Parathyroid adenoma (tissue), 2 donors: ENCODE results near the gene DDX54.

Experiments
- H2AFZ ChIP-seq: fragments of 300-600 bp; sonication (generic); one replicate; pipeline ENCODE4 v1.7.0; 2017; ENCODE audit warnings: antibody characterized with exemption, mild to moderate bottlenecking
- H3K27ac ChIP-seq: fragments of 300-600 bp; sonication (generic); one replicate; pipeline ENCODE4 v1.7.0; 2017
- H3K27me3 ChIP-seq: fragments of 300-600 bp; sonication (generic); one replicate; pipeline ENCODE4 v1.7.0; 2017; ENCODE audit warnings: low read length; ENCODE audit not compliant: control insufficient read depth, insufficient read depth
- H3K36me3 ChIP-seq: fragments of 300-600 bp; sonication (generic); one replicate; pipeline ENCODE4 v1.7.0; 2017; ENCODE audit warnings: low read length; ENCODE audit not compliant: control insufficient read depth, insufficient read depth
- H3K4me1 ChIP-seq: fragments of 300-600 bp; sonication (generic); one replicate; pipeline ENCODE4 v1.7.0; 2017; ENCODE audit warnings: control low read depth
- H3K4me2 ChIP-seq: fragments of 300-600 bp; sonication (generic); one replicate; pipeline ENCODE4 v1.7.0; 2017; ENCODE audit warnings: low read length
- H3K4me3 ChIP-seq: fragments of 300-600 bp; sonication (generic); one replicate; pipeline ENCODE4 v1.7.0; 2017; ENCODE audit warnings: low read depth, low read length
- H3K79me2 ChIP-seq: fragments of 300-600 bp; sonication (generic); one replicate; pipeline ENCODE4 v1.7.0; 2017; ENCODE audit warnings: control low read depth
- H3K9ac ChIP-seq: fragments of 300-600 bp; sonication (generic); one replicate; pipeline ENCODE4 v1.7.0; 2017; ENCODE audit warnings: mild to moderate bottlenecking
- H3K9me3 ChIP-seq: fragments of 300-600 bp; sonication (generic); one replicate; pipeline ENCODE4 v1.7.0; 2017; ENCODE audit warnings: low read length; ENCODE audit not compliant: control insufficient read depth
- TF ChIP-seq, protein P1 (sequence below): fragments of 300-600 bp; sonication (generic); IDR thresholded peaks from one replicate; pipeline ENCODE4 v1.7.0; 2017; ENCODE audit warnings: antibody characterized with exemption, mild to moderate bottlenecking
- donor health status: primary hyperparathyroidism.

The DDX54 gene

DNA sequence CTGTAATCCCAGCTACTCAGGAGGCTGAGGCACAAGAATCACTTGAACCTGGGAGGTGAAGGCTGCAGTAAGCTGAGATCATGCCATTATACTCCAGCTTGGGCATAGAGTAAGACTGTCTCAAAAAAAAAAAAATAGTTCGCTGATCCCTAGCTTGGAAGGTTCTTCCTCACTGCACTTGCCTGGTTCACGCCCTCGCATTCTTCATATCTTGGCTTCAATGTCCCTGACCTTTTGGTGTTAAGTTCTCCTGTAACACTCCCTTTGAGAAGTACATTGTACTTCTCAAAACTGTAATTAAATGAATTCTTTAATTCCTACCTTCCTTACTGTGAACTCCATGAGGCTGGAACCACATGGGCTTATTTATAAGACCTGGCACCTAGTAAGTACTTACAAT lies 19.5 kb upstream of the DDX54 start:
- Histone ChIP-seq H3K36me3 (no peaks in the 10 kb centered on the region), H3K9ac (no peak overlapping the region), H3K27me3 (no peaks in the 10 kb centered on the region), H3K4me3 (no peak overlapping the region), H3K27ac (peak overlapping the region; percentile 11), H2AFZ (no peak overlapping the region), H3K4me2 (no peak overlapping the region), H3K79me2 (no peaks in the 10 kb centered on the region), H3K4me1 (peaks cover 9% of the 10 kb centered on the region), H3K9me3 (no peaks in the 10 kb centered on the region)
- TF ChIP-seq, protein P1, sequence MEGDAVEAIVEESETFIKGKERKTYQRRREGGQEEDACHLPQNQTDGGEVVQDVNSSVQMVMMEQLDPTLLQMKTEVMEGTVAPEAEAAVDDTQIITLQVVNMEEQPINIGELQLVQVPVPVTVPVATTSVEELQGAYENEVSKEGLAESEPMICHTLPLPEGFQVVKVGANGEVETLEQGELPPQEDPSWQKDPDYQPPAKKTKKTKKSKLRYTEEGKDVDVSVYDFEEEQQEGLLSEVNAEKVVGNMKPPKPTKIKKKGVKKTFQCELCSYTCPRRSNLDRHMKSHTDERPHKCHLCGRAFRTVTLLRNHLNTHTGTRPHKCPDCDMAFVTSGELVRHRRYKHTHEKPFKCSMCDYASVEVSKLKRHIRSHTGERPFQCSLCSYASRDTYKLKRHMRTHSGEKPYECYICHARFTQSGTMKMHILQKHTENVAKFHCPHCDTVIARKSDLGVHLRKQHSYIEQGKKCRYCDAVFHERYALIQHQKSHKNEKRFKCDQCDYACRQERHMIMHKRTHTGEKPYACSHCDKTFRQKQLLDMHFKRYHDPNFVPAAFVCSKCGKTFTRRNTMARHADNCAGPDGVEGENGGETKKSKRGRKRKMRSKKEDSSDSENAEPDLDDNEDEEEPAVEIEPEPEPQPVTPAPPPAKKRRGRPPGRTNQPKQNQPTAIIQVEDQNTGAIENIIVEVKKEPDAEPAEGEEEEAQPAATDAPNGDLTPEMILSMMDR: no peak

DNA sequence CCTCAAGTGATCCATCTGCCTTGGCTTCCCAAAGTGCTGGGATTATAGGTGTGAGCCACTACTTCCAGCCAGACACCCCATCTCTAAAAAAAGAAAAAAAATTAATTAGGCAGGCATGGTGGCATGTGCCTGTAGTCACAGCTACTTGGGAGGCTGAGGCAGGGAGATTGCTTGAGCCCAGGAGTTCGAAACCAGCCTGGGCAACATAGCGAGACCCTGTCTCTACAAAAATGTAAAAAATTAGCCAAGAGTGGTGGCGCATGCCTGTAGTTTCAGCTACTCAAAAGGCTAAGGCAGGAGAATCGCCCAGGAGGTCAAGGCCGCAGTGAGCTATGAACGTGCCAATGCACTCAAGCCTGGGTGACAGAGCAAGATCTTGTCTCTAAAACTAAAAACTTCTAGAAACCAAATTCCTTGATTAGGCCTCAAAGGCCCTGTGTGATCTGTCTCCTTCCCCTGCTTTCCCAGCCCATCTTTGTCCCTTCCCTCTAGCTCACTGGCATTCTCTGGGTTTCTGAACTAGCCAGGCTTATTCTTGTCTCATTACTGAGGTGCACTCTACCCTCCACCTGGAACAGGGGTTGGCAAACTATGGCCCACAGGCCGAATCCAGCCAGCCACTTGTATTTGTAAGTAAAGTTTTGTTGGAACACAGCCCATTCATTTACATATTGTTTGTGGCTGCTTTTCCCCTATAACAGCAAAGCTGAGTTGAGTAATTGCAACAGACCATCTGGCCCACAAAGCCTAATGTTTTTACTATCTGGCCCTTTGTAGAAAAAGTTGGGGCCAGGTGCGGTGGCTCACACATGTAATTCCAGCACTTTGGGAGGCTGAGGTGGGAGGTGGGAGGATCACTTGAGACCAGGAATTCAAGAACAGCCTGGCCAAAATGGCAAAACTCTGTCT lies 18.8 kb upstream of the DDX54 start:
- Histone ChIP-seq H3K79me2 (no peaks in the 10 kb centered on the region), H3K27me3 (no peaks in the 10 kb centered on the region), H3K36me3 (no peaks in the 10 kb centered on the region), H3K9ac (no peak overlapping the region), H3K4me1 (peaks cover 9% of the 10 kb centered on the region), H3K27ac (peak overlapping the region; percentile 11), H2AFZ (peak overlapping the region; percentile 11), H3K9me3 (no peaks in the 10 kb centered on the region), H3K4me2 (no peak overlapping the region), H3K4me3 (no peak overlapping the region)
- TF ChIP-seq, protein P1: no peak

DNA sequence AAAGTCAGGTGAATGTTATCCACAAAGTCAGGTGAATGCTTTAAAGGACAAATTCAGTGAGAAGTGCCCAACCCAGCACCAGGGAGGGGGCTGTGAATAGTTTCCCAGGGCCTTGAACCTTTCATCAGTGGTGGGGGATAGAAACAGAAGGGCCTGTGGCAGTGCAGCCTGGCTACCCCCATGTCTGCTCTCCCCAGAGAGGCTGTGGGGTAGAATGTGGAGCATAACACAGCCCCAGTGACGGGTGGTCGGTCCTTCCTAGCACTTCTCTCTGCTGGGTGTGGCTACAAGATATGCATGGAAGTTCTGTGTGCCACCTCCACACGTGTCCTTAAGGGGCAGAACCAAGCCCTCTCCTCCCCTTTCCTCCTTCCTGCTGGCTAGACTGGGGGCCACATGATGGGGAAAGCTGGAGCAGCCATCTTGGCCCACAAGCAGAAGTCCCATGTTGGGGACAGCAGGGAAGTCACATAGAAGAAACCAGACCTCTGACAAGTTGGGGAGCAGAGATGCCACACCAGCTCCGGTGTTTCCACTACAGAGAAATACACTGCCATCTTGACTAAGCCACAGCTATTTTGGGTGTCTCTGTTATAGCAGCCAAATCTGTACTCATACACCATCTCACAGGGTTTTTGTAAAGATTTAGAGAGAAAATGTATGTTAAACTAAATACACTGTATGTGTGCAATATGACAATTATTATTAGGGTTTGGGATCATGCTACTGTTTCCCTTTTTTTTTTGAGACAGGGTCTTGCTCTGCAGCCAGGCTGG lies 17.2 kb upstream of the DDX54 start:
- Histone ChIP-seq H3K9me3 (no peaks in the 10 kb centered on the region), H3K4me2 (no peak overlapping the region), H2AFZ (no peak overlapping the region), H3K4me3 (no peak overlapping the region), H3K36me3 (no peaks in the 10 kb centered on the region), H3K27ac (no peak overlapping the region), H3K9ac (no peak overlapping the region), H3K27me3 (no peaks in the 10 kb centered on the region), H3K79me2 (no peaks in the 10 kb centered on the region), H3K4me1 (peaks cover 22% of the 10 kb centered on the region)
- TF ChIP-seq, protein P1: no peak

DNA sequence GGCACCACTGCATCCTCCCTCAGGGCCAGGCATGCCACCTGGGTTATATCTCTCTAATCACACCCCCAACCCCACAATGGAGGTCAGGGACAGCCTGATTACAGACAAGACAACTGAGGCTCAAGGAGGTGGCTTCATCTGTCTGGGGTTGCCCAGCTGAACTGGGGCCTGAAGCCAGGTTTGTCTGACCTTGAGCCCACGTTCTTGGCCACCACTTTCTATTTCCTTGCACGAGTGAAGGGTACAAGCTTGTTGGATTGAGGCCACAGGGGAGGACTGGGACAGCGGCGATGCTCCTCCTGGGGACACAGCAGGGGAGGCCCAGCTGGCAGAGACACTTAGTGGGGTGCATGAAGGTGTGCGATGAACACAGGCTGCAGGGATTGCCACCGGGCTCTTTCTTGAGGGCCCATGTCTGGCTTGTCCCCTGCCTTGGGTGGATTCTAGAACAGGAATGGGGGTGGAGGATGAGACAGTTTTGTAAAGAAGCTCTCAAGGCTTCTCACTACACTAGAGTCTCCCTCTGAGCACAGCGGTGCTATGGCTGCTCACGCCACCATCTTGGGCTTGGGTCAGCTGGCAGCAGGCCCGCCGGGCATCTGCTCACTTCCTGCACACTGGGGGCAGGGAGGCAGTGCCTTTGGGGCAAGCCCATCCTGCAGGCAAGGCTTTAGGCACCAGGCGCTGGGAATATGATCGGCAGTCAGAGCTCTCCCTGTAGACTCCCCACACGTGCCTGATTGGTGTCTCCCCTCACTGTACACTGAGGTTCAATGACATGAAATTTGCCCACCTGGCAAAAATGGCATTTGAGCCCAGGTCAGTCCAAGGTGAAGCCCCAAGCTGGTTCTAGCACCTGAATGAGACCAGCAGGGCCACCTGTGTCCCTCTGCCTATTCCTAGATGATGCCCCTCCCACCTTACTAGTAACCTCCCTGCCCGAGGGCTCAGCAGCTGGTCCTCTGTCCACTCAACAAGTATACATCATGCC lies 16.2 kb upstream of the DDX54 start:
- Histone ChIP-seq H3K79me2 (no peaks in the 10 kb centered on the region), H3K4me2 (no peak overlapping the region), H3K9me3 (no peaks in the 10 kb centered on the region), H3K4me1 (peaks cover 24% of the 10 kb centered on the region), H3K9ac (no peak overlapping the region), H3K4me3 (no peak overlapping the region), H3K27me3 (no peaks in the 10 kb centered on the region), H3K27ac (no peak overlapping the region), H3K36me3 (no peaks in the 10 kb centered on the region), H2AFZ (no peak overlapping the region)
- TF ChIP-seq, protein P1: no peak
